GM06990 (cell line): ENCODE data around the gene CPT1C.

Experiments used
- DNase-seq: peaks from one replicate; pipeline ENCODE4 v3.0.0-alpha.2; 2011; ENCODE audit not compliant: insufficient read length; ENCODE audit errors: extremely low read depth
- H3K27me3 ChIP-seq: replicated peaks from 2 replicates; pipeline ENCODE4 v1.6.0; 2011; ENCODE audit warnings: low read length; ENCODE audit not compliant: control insufficient read depth, insufficient read depth
- H3K36me3 ChIP-seq: 2 replicates; pipeline ENCODE4 v1.5.1; 2011; ENCODE audit warnings: low read length; ENCODE audit not compliant: control insufficient read depth, insufficient read depth
- H3K4me3 ChIP-seq: replicated peaks from 2 replicates; pipeline ENCODE4 v1.5.1; 2011; ENCODE audit warnings: low read depth, mild to moderate bottlenecking, control low read depth, low read length
- TF ChIP-seq, protein P1 (sequence below): IDR thresholded peaks from 2 replicates; pipeline ENCODE4 v1.5.1; 2011; ENCODE audit warnings: low read length, control low read depth, mild to moderate bottlenecking, inconsistent platforms; ENCODE audit not compliant: insufficient read depth, poor library complexity, severe bottlenecking

CPT1C gene

DNA sequence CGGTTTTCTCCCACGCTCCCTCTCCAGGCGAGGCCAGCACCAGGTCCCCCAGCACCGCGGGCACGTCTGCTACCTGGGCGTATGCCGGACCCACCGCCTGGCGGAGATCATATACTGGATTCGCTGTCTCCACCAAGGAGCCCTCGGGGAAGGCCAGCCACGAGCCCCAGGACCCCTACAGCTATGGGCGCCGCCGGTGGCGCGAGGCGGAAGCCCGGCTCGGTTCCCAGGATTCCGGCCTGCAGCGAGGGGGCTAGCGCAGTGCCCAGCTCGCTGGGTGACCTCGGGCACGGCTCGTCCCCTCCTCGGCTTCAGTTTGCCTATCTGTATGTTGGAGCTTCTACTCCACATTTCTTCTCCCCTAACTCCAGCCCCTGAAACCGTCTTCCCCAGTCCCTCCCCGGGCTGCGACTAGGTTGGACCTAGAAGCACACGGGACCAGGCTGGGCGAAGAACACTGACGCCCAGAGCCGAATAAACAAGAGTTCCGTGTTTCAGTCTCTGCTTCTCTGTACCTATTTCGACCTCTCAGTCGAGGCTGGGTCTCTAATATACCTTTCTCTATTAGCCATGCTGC lies 749 bp upstream of the CPT1C start:
- peaks cover 21% of the 10 kb centered on the region for H3K36me3 ChIP-seq
- no peaks in the 10 kb centered on the region for H3K27me3 ChIP-seq
- TF ChIP-seq, protein P1, sequence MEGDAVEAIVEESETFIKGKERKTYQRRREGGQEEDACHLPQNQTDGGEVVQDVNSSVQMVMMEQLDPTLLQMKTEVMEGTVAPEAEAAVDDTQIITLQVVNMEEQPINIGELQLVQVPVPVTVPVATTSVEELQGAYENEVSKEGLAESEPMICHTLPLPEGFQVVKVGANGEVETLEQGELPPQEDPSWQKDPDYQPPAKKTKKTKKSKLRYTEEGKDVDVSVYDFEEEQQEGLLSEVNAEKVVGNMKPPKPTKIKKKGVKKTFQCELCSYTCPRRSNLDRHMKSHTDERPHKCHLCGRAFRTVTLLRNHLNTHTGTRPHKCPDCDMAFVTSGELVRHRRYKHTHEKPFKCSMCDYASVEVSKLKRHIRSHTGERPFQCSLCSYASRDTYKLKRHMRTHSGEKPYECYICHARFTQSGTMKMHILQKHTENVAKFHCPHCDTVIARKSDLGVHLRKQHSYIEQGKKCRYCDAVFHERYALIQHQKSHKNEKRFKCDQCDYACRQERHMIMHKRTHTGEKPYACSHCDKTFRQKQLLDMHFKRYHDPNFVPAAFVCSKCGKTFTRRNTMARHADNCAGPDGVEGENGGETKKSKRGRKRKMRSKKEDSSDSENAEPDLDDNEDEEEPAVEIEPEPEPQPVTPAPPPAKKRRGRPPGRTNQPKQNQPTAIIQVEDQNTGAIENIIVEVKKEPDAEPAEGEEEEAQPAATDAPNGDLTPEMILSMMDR = no peak
- H3K4me3 ChIP-seq = no peak overlapping the region
- DNase-seq = no peak

DNA sequence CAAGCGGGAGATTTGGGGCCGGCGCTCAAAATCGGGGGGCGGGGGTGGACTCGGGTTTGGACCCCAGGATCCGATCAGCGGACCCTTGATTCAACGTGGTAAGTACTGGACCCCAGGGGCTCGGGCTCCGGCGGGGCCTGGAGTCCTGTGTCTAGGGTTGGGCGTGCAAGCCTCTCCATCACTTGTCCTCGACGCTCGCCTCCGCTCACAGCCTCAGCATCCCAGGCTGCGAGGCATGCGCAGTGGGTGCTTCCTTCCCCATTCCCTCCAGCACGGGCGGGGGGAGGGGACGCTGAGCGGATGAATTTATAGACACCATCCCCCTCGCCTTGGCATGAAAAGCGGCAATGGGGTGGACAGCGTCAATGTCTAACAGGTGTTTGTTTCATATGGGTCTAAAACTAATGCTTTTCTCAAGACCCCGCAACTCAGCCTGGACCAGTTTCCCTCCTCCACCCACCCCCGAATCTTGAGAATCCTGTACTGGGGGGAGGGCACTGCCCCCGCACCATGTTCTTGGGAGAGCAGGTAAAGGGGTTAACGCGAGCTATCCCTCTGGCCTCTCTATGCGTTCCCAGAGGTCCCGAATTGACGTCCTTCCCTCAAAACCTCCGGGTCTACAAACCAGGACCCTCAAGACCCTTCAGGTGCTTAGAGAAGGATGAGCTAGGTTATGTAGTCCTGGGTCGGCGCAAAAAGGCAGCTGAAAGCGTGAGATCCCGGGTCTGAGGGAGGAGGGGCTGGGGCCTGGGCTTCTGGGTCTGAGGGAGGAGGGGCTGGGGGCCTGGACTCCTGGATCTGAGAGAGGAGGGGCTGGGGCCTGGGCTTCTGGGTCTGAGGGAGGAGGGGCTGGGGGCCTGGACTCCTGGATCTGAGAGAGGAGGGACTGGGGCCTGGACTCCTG lies 579 bp downstream of the CPT1C start:
- H3K27me3 ChIP-seq = no peaks in the 10 kb centered on the region
- DNase-seq = no peak
- TF ChIP-seq, protein P1 = no peak
- peaks cover 15% of the 10 kb centered on the region for H3K36me3 ChIP-seq
- no peak overlapping the region for H3K4me3 ChIP-seq

DNA sequence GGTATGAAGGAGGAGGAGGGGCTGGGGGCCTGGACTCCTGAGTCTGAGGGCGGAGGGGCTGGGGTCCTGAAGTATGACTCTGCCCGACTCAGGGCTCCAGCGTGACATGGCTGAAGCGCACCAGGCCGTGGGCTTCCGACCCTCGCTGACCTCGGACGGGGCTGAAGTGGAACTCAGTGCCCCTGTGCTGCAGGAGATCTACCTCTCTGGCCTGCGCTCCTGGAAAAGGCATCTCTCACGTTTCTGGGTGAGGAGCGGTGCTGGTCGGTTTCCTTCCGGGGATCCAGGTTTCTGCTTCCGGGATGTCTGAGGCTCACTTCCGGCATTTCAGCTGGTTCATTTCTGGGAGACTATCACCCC lies 1.2 kb downstream of the CPT1C start:
- no peak for DNase-seq
- Histone ChIP-seq H3K27me3 (no peaks in the 10 kb centered on the region), H3K36me3 (peaks cover 11% of the 10 kb centered on the region), H3K4me3 (no peak overlapping the region)
- TF ChIP-seq, protein P1 = no peak

DNA sequence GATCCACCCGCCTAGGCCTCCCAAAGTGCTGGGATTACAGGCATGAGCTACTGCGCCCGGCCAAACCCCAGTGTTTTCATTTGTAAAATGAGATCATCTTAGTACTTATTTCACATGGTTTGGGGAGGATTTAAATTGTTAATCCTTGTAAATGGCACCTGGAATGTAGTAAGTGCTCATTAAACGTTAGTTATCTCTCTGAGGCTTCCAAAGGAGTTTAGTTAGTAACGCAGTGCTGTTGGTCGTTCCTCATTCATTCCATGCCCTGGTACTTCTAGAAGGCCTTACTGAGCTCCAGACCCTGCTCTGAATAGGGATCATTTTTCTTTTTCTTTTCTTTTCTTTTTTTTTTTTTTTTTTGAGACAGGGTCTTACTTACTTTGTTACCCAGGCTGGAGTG lies 5.2 kb downstream of the CPT1C start:
- DNase-seq = no peak
- Histone ChIP-seq H3K27me3 (no peaks in the 10 kb centered on the region), H3K36me3 (no peaks in the 10 kb centered on the region), H3K4me3 (no peak overlapping the region)
- TF ChIP-seq, protein P1 = no peak

DNA sequence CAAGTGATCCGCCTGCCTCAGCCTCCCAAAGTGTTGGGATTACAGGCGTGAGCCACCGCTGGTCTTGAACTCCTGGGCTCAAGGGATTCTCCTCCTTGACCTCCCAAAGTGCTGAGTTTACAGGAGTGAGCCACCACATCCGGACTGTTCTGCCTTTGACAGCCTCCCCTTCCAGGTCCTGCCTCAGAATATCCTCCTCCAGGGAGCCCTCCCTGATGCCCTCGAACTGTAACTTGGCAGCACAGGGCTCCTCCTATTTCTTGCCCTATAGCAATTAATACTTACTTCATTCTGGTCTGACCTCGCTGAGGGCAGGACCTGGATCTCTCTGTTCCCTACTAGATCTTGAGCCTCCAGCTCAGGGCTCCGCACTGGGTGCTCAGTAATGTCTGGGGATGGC lies 5.9 kb downstream of the CPT1C start:
- Histone ChIP-seq H3K36me3 (no peaks in the 10 kb centered on the region), H3K4me3 (no peak overlapping the region), H3K27me3 (no peaks in the 10 kb centered on the region)
- TF ChIP-seq, protein P1 = no peak
- DNase-seq = no peak
